SK-N-SH (cell line): Measurements from ENCODE around the gene PAN3. TPM values are rescaled to one million over a fixed set of nuclear protein-coding genes. Genes with fewer than 3 reads are reported as not detected.
"Not testable (repeated sequence)": the region's sequence is repeated elsewhere in the genome, so short reads cannot be mapped to it uniquely, and the experiment has no call there.

ENCODE experiments used
- CTCF ChIA-PET: fragments of 300-600, 350-600 bp; formaldehyde crosslinking; extraction: SDS; loops from one replicate; lab custom pipeline; 2021; lab: Yijun Ruan, JAX
- POLR2A ChIA-PET: fragments of 350-600 bp; sonication (Branson Sonifier 250); formaldehyde crosslinking; extraction: SDS; loops from one replicate; lab custom pipeline; 2020; ENCODE audit warnings: antibody characterized with exemption, inconsistent platforms; lab: Yijun Ruan, JAX
- DNase-seq: peaks from one replicate; pipeline ENCODE4 v3.0.0; 2012
- H2AFZ ChIP-seq: fragments of 200-600 bp; sonication (generic); 2 replicates; pipeline ENCODE4 v1.8.1; 2016; ENCODE audit warnings: antibody characterized with exemption, mild to moderate bottlenecking, low read depth
- H3F3A ChIP-seq: fragments of 200-600 bp; sonication (generic); replicated peaks from 2 replicates; pipeline ENCODE3; 2016; ENCODE audit warnings: antibody characterized with exemption, mild to moderate bottlenecking; ENCODE audit not compliant: insufficient read depth
- H3K27ac ChIP-seq, 2 experiments: fragments of 200-500 bp in 1 of 2; fragments of 200-600 bp in 1 of 2; sonication (Bioruptor generic) in 1 of 2; sonication (generic), shearing (Covaris generic) in 1 of 2; 2 replicates each; pipeline versions ENCODE4 v1.5.1 to v1.6.1; 2014 to 2016; ENCODE audit warnings: low read depth in 2 of 2, inconsistent platforms in 1 of 2, low read length in 1 of 2, mild to moderate bottlenecking in 1 of 2, mixed read lengths in 1 of 2
- H3K27me3 ChIP-seq: fragments of 200-600 bp; sonication (generic), shearing (Covaris generic); 2 replicates; pipeline ENCODE4 v1.6.1; 2016; ENCODE audit warnings: mixed run types; ENCODE audit not compliant: insufficient read depth
- H3K36me3 ChIP-seq, 2 experiments: fragments of 200-500 bp in 1 of 2; fragments of 200-600 bp in 1 of 2; sonication (Bioruptor generic) in 1 of 2; sonication (generic) in 1 of 2; replicated peaks in 1 of 2; 2 replicates each; pipeline versions ENCODE3 to v1.5.1; 2014 to 2016; ENCODE audit warnings: low read length in 1 of 2, mild to moderate bottlenecking in 1 of 2; ENCODE audit not compliant: insufficient read depth in 2 of 2, control insufficient read depth in 1 of 2
- H3K4me1 ChIP-seq, 2 experiments: fragments of 200-500 bp in 1 of 2; fragments of 200-600 bp in 1 of 2; sonication (Bioruptor generic) in 1 of 2; sonication (generic), shearing (Covaris generic) in 1 of 2; 2 replicates each; pipeline versions ENCODE4 v1.5.1 to v1.6.1; 2014 to 2016; ENCODE audit warnings: low read depth in 1 of 2, low read length in 1 of 2, mixed run types in 1 of 2; ENCODE audit not compliant: insufficient read depth in 2 of 2, control insufficient read depth in 1 of 2
- H3K4me2 ChIP-seq: fragments of 200-600 bp; sonication (generic), shearing (Covaris generic); 2 replicates; pipeline ENCODE4 v1.6.1; 2017; ENCODE audit warnings: mixed run types
- H3K4me3 ChIP-seq, 2 experiments: fragments of 200-500 bp in 1 of 2; fragments of 200-600 bp in 1 of 2; sonication (Bioruptor generic) in 1 of 2; sonication (generic), shearing (Covaris generic) in 1 of 2; 2 replicates each; pipeline versions ENCODE4 v1.5.1 to v1.8.1; 2014 to 2016; ENCODE audit warnings: low read depth in 2 of 2, inconsistent platforms in 1 of 2, low read length in 1 of 2, mild to moderate bottlenecking in 1 of 2, mixed read lengths in 1 of 2, moderate library complexity in 1 of 2
- H3K79me2 ChIP-seq: fragments of 200-600 bp; sonication (generic); 2 replicates; pipeline ENCODE4 v1.8.1; 2017; ENCODE audit warnings: mild to moderate bottlenecking; ENCODE audit not compliant: insufficient read depth
- H3K9ac ChIP-seq: fragments of 200-600 bp; sonication (generic); 2 replicates; pipeline ENCODE4 v1.6.1; 2017; ENCODE audit warnings: mixed run types
- H3K9me2 ChIP-seq: fragments of 200-600 bp; sonication (generic); 2 replicates; pipeline ENCODE4 v1.6.1; 2017; ENCODE audit warnings: mixed run types
- H3K9me3 ChIP-seq: fragments of 200-600 bp; sonication (generic); 2 replicates; pipeline ENCODE4 v1.6.1; 2017; ENCODE audit warnings: mixed run types, mild to moderate bottlenecking, moderate library complexity
- H4K20me1 ChIP-seq: fragments of 200-600 bp; sonication (generic); 2 replicates; pipeline ENCODE4 v1.6.1; 2017; ENCODE audit warnings: mild to moderate bottlenecking, mixed run types; ENCODE audit not compliant: insufficient read depth
- CHD2 ChIP-seq: fragments of 150-350 bp; IDR thresholded peaks from 2 replicates; pipeline ENCODE4 v1.6.1; 2018; ENCODE audit warnings: low read length; ENCODE audit not compliant: partially characterized antibody
- EZH2phosphoT487 ChIP-seq: fragments of 200-600 bp; sonication (generic); IDR thresholded peaks from 2 replicates; pipeline ENCODE4 v1.6.1; 2017; ENCODE audit warnings: low read depth, mixed run types, mild to moderate bottlenecking, antibody characterized with exemption, moderate library complexity, borderline replicate concordance
- FOXM1 ChIP-seq: IDR thresholded peaks from 2 replicates; pipeline ENCODE4 v1.4.0; 2012; ENCODE audit warnings: low read depth, mild to moderate bottlenecking
- GATA2 ChIP-seq: sonication (generic); formaldehyde crosslinking; IDR thresholded peaks from 2 replicates; pipeline ENCODE4 v1.5.0; 2020; ENCODE audit warnings: mild to moderate bottlenecking, missing genetic modification reagents
- JUND ChIP-seq: IDR thresholded peaks from 2 replicates; pipeline ENCODE4 v1.4.0; 2012
- MAX ChIP-seq: IDR thresholded peaks from 2 replicates; pipeline ENCODE4 v1.4.0; 2012; ENCODE audit warnings: low read depth
- MEF2A ChIP-seq: IDR thresholded peaks from 2 replicates; pipeline ENCODE4 v1.4.0; 2012; ENCODE audit warnings: low read depth, borderline replicate concordance
- MXI1 ChIP-seq: IDR thresholded peaks from 2 replicates; pipeline ENCODE4 v1.6.1; 2012; ENCODE audit warnings: mild to moderate bottlenecking, low read depth, low read length, improper control_type of control experiment
- POLR2AphosphoS5 ChIP-seq: IDR thresholded peaks from 2 replicates; pipeline ENCODE4 v1.6.1; 2012; ENCODE audit warnings: low read depth, low read length
- RCOR1 ChIP-seq: fragments of 150-350 bp; IDR thresholded peaks from 2 replicates; pipeline ENCODE4 v1.6.1; 2017; ENCODE audit warnings: antibody characterized with exemption, low read length
- REST ChIP-seq: IDR thresholded peaks from 2 replicates; pipeline ENCODE4 v1.6.1; 2012; ENCODE audit warnings: mild to moderate bottlenecking, low read depth, low read length, moderate library complexity
- SIN3A ChIP-seq: IDR thresholded peaks from 2 replicates; pipeline ENCODE4 v1.6.1; 2012; ENCODE audit warnings: low read depth, mild to moderate bottlenecking, low read length, moderate library complexity, borderline replicate concordance
- TAF1 ChIP-seq: IDR thresholded peaks from 2 replicates; pipeline ENCODE4 v1.6.1; 2012; ENCODE audit warnings: low read depth, mild to moderate bottlenecking, low read length, moderate library complexity, borderline replicate concordance
- TCF12 ChIP-seq: IDR thresholded peaks from 2 replicates; pipeline ENCODE4 v1.4.0; 2012
- USF2 ChIP-seq: fragments of 150-350 bp; IDR thresholded peaks from 2 replicates; pipeline ENCODE4 v1.6.1; 2017; ENCODE audit warnings: antibody characterized with exemption, low read length, low read depth, borderline replicate concordance
- YY1 ChIP-seq: IDR thresholded peaks from 2 replicates; pipeline ENCODE4 v1.4.0; 2012; ENCODE audit warnings: low read depth, mild to moderate bottlenecking
- WGBS: methylation state at CpG from one replicate; pipeline ENCODE4 v1.1.6; 2017; ENCODE audit warnings: low lambda C conversion rate; 5-methylcytosine and 5-hydroxymethylcytosine counted together
- polyA plus RNA-seq, 3 experiments: library from polyadenylated mRNA; depleted of rRNA; stranded (reverse); fragments of >200 nt; gene quantifications; 2 replicates each; pipeline ENCODE4 v1.2.3, GENCODE V29; 2012

Gene PAN3
- polyA plus RNA-seq, 1 of the 3 experiments (the other 2 are of a cell fraction) = 6.4 TPM

- Histone ChIP-seq H3K9me3 (no peaks in the 10 kb centered on the region), H3K9ac (peak overlapping the region; percentile 97), H3K36me3 (no peaks in the 10 kb centered on the region), H2AFZ (peak overlapping the region; percentile 87; the same call in 1 of the 2 replicates), H4K20me1 (peaks cover 43% of the 10 kb centered on the region), H3K27me3 (no peaks in the 10 kb centered on the region), H3K79me2 (peaks cover 58% of the 10 kb centered on the region), H3F3A (peaks cover 7% of the 10 kb centered on the region), H3K27ac (peak overlapping the region; percentile 91 to 94), H3K9me2 (no peaks in the 10 kb centered on the region), H3K4me2 (peak overlapping the region; percentile 84), H3K4me1 (peaks cover 0 to 6% of the 10 kb centered on the region in 2 experiments; a peak in 3 of 4 replicates), H3K4me3 (peak overlapping the region; percentile 77 to 88)
- CTCF ChIA-PET = no interaction called here
- WGBS = 2% methylated on average over 16 of the region's 60 CpGs
- POLR2A ChIA-PET = no interaction called here
- peak; percentile 85 for DNase-seq
- TF ChIP-seq POLR2AphosphoS5 (peak; percentile 77), FOXM1 (no peak), USF2 (no peak), MXI1 (peak; percentile 94), CHD2 (peak; percentile 85), TAF1 (peak; percentile 72), TCF12 (no peak), MAX (peak; percentile 62)
Observed at GRCh38 chr13:28138756-28139470, 568 bp downstream of the PAN3 start.

GRCh38 chr13:28140433-28141125 is 2.2 kb downstream of the PAN3 start:
- ChIA-PET CTCF (no interaction called here), POLR2A (no interaction called here)
- Histone ChIP-seq H3F3A (peaks cover 7% of the 10 kb centered on the region), H3K27me3 (no peaks in the 10 kb centered on the region), H3K4me3 (peak overlapping the region; percentile 77 to 88; a peak in 2 of 4 replicates), H3K9me2 (no peaks in the 10 kb centered on the region), H3K4me2 (peak overlapping the region; percentile 84), H3K36me3 (no peaks in the 10 kb centered on the region), H4K20me1 (peaks cover 59% of the 10 kb centered on the region), H2AFZ (no peak overlapping the region), H3K27ac (peak overlapping the region in 1 of 2 experiments; percentile 94; a peak in 1 of 4 replicates), H3K79me2 (peaks cover 75% of the 10 kb centered on the region), H3K4me1 (peaks cover 0 to 6% of the 10 kb centered on the region in 2 experiments; a peak in 3 of 4 replicates), H3K9ac (no peak overlapping the region; the same call in 1 of the 2 replicates), H3K9me3 (no peaks in the 10 kb centered on the region)
- TF ChIP-seq CHD2 (no peak), GATA2 (CRISPR knock-in tag) (no peak), REST (no peak), SIN3A (no peak), RCOR1 (no peak), EZH2phosphoT487 (no peak), YY1 (no peak), MEF2A (no peak), JUND (no peak), POLR2AphosphoS5 (no peak), TAF1 (no peak)
- DNase-seq = no peak
- WGBS = 87% methylated on average over 10 of the region's 10 CpGs

- H3K9ac ChIP-seq, H3K9me2 ChIP-seq, H3K4me2 ChIP-seq, H2AFZ ChIP-seq, DNase-seq, H3K4me3 ChIP-seq, CTCF ChIA-PET, H3K36me3 ChIP-seq, H3K27ac ChIP-seq, H3K27me3 ChIP-seq, POLR2A ChIA-PET, H3K9me3 ChIP-seq, H3K4me1 ChIP-seq, H3F3A ChIP-seq: not testable (repeated sequence)
- 96% methylated on average over 10 of the region's 10 CpGs for WGBS
- Histone ChIP-seq H4K20me1 (peaks cover 67% of the 10 kb centered on the region), H3K79me2 (peaks cover 84% of the 10 kb centered on the region)
Observed at GRCh38 chr13:28141542-28141941, 3.2 kb downstream of the PAN3 start.
